ENCODE measurements around the gene GP9.
"Not testable (repeated sequence)": the region's sequence is repeated elsewhere in the genome, so short reads cannot be mapped to it uniquely, and the experiment has no call there.

Gene GP9

DNA sequence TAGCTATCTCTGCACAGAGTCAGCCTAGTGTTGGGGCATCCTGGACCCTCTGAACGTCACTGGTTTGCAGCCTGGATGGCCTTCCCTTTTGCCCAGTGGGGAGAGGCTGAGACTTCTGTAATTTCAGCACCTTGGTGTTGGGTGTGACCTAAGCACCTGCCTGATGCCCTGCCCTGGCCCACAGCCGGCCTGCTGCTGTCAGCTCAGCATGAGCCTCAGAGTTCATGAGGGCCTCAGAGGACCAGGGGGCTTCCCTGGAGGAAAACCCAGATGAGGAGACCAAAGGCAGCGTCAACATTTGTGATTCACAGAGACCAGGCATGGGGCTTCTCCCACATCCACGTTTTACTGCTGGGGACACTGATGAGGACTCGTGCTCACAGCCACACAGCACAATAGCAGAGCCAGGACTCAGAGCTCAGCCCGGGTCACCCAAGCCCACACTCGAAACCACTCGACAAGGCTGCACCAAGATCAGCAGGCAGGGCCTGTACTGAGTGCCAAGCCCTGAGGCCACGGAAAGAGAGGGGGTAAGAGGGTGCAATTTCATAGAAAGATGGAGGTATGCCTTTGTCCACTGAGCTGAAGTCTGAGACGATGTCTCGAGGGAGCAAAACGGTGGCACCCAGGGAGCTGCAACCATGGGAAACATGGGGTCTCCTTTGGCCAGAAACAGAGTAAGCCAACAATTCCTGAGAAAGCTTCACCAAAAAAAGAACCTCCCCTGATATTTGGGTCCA lies 9.9 kb upstream of the GP9 start:
- no peak for DNase-seq (ENCODE audit: low spot score)

DNA sequence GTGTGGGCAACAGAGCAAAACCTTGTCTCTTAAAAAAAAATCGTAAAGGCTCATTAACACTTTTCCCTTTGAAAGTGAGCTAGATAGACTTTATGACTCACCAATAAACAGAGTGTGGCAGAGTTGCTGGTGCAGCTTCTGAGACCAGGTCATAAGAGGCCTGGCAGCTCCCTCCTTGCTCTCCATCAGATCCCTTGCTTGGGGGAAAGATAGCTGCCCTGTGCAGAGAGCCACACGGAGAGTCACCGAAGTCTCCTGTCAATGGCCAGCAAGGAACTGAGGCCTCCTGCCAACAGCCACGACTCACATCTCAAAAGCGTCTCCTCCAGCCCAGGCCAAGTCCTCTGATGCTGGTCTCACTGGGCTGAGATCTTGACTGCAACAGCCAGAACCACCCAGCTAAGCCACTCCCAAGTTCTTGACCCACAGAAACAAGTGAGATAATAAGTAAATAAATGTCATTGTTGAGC lies 8.7 kb upstream of the GP9 start:
- DNase-seq (ENCODE audit: low spot score), result peak; percentile 69

DNA sequence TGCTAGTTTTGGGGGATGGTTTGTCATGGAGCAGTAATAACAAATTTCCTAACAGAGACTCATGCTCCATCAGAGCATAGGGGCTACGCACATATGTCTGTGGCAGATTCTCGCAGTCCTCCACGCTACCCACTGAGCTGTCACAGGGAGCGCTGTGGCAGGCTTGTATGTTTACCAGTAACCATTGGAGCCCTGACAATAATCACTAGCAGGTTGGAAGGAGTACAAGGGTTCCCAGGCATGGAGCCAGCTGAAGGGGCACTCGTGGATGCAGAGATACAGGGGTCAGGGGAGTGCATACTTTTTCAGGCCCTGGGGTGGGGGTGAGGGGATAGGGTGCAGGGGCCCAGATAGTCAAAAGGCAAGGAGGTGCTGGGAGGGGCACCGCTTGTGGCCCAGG lies 7.9 kb upstream of the GP9 start:
- no peak for DNase-seq (ENCODE audit: low spot score)

DNA sequence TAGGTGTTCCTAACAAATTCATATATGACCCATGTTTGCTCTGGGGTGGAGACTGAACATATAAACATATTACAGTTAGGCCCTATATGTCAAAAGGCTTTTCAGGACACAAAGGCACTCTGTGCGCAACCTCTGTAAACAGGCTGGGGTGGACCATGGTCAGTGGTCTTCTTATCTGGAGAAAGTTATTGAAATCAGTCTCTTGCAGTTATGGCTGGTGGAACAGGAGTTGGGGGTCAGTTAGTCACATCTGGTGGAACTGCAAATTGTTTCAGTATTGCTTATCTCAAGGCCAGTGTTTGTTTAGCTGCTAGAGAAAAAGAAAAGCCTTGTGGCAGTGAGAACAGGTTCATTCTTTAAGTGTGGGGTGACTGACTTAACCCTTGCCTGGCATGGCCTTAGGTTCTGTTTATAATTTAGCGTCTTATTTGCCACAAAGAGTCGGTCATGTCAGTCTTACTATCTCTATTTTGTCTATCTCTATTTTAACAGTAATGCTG lies 5.9 kb upstream of the GP9 start:
- DNase-seq (ENCODE audit: low spot score), result no peak

DNA sequence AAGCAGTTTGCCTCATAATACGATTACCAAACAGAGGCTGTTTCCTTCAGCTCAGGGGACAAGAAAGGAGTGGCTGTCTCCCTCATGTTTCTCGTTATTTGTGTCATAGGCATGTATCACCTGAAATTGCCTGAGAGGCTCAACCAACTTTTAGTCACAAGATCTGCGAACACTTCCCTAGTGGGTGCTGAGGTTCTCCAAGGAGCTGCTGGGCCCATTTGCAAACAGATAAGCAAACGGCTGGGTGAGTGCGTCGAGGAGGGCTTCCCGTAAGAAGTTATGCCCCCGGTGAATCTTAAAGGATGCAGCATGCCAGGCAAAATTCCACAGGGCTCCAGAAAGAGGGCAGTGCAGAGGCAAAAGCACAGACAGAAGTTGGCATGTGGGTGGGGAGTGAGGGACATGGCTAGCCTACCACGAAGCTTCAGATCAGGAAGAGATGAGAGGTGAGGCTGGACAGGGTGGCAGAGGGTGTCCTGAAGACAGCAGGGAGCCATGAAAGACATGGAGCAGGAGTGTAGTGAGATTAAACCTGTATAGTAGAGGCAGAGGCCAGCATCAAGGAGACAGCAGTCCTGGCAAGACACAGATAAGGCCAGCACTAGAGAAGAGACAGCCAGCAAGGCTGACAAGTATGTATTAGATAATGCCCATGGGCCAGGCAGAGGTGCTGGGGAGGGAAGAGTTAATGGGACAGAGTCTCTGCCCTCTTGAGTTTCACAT lies 4.0 kb upstream of the GP9 start:
- DNase-seq (ENCODE audit: low spot score), result no peak

DNA sequence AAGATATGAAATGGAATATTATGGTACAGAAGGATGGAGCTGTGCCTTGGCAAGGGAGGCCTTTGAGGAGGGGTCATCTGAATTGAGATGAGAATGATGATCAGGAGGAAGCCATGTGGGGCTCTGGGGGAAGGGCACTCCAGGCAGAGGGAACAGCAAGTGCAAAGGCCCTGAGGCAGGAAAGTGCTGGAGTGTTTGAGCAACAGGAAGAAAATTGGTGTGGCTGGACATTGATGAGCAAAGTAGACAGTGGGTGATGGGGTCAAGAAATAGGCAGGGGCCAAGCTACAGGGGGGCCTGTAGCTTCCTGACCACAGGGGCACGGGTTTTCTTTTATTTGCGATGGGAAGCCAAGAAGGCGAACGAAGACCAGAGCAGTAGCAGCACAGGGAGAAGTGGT lies 3.3 kb upstream of the GP9 start:
- DNase-seq (ENCODE audit: low spot score), result no peak

DNA sequence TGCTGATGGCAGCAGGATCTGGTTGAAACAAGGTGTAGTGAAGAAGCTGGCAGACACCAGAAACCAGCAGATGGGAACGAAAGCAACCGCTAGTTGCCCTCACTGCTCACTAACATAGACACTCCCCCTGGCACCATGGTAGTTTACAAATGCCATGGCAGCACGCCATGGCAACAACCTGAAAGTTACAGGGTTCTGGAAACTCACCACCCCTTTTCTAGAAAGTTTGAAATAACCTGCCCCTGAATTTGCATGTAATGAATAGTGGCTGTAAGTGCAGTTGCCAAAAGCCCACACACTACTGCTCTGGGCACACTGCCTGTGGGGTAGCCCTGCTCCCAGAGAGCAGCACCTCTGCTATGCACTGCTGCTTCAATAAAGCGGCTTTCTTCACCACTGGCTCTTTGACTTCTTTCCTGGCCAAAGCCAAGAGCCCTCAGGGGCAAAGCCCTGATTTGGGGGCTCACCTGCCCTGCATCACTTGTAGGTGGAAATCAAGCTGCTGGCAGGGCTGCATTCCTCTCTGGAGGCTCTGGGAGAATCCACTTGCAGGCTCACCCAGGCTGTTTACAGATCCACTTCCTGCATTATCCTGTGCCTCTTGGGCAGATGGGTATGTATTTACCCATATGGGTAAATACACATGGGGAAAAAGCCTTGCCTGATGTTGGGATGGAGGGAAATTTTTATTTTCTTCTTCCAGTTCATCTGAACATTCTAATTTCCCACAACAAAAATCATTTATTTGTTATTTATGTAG lies 2.0 kb upstream of the GP9 start:
- no peak for DNase-seq (ENCODE audit: low spot score)

DNA sequence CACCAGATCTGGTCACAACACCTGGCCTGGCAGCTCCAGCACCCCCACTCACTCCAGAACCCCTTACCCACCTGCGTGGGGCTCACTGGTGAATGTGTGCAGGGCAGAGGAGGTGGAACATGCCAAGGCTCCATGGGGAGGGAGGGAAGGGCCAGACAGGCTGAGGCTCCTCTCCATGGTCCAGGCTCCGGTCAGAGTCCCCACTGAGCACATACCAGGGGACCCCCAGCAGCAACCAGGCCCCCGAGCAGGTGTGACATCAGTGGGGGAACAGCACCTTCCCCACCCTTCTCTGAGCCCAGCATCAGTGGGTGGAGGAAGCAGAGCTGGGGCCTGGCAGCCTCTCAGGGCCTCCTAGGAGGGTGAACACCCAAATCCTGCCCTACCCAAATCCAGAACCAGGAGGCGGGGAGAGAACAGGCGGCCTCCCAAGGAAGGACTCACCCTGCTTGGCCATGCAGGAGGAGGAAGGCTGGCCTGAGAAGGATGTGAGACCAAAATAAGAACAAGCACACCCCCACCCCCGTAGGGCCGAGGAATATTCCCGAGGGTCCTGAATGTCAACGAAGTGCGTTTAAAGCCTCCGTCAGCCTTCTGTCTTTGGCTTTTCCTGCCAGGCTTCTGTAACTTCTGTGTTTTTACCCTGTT lies 1.1 kb upstream of the GP9 start:
- no peak for DNase-seq (ENCODE audit: low spot score)

DNA sequence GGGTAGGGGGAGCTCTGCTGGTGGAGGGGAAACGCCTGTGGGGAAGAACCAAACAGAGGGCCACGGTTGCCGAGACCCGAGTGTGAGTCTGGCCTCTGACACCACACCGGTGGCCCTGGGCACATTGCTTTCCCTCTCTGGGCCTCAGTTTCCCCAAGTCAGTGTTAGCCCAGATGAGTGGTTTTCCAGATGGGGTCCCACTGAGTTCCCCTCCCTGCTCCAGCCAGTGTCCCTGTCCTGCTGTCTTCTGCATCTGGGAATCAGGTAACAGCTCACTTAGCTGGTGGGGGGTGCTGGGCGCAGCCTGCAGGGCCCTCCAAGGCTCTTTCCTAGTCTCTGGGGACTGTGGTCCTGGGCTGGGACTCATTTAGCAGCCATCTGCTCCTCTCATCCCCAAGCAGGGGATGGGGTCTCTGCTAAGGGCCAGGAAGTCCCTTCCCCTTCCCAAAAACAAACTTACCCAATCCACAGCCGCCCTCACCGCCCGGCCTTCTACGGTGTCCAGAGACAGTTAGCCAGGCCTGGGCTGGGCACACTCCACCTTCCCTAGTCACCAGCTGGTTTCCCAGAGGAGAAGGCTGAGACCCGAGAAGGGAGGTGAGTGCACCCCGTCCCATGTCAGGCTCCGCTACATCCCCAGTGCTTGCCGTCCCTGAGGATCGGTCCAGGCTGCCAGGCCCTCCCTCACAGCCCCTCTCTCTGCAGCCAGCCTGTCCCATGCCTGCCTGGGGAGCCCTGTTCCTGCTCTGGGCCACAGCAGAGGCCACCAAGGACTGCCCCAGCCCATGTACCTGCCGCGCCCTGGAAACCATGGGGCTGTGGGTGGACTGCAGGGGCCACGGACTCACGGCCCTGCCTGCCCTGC lies 676 bp downstream of the GP9 start:
- DNase-seq (ENCODE audit: low spot score), result no peak

DNA sequence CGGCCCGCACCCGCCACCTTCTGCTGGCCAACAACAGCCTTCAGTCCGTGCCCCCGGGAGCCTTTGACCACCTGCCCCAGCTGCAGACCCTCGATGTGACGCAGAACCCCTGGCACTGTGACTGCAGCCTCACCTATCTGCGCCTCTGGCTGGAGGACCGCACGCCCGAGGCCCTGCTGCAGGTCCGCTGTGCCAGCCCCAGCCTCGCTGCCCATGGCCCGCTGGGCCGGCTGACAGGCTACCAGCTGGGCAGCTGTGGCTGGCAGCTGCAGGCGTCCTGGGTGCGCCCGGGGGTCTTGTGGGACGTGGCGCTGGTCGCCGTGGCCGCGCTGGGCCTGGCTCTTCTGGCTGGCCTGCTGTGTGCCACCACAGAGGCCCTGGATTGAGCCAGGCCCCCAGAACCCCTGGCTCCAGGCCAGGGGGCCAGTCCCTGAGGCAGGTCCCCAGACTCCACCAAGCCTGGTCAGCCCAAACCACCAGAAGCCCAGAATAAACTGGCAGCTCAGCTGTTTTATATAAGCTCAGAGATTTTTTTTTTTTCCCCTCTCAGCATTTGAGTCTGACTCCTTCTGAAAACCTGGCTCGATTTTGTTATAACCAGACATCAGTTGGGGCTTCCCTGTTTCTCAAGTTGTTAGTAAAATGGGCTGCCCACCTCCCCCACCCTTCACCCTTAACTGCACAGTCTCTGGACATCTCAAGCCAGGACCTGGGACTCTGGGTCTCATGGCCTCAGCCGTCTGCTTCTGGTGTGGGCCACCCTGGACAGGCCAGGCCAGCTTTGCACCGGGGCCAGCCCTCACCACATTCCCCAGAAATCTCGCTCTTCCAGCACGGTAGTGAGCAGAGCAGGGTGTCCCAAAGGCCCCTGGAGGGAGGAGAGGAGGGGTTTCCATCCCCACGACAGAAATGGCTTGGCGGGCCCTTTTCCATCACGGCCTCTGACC lies 1.6 kb downstream of the GP9 start:
- DNase-seq (ENCODE audit: low spot score), result no peak

DNA sequence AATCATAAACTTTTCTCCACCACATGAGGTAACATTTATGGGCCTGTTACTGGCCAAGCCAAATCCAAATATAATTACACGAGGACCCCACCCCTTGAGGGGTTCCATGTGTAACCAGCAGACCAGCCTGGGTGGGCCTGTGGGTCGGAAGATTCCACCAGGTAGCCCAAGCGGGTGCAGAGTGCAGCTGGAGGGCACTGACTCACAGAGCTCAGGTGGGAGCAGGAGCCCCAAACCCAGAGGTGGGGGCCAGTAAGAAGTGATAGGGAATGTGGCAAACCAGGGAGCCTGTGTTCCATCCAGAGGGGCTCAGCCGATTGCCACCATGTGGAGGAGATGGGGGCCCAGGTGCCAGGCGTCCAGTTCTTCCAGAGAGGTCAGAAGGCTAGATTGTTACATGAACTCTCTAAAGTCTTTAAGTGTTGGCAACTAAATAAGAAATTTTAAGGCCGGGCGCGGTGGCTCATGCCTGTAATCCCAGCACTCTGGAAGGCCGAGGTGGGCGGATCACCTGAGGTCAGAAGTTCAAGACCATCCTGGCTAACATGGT lies 2.6 kb downstream of the GP9 start:
- DNase-seq (ENCODE audit: low spot score), result no peak

DNA sequence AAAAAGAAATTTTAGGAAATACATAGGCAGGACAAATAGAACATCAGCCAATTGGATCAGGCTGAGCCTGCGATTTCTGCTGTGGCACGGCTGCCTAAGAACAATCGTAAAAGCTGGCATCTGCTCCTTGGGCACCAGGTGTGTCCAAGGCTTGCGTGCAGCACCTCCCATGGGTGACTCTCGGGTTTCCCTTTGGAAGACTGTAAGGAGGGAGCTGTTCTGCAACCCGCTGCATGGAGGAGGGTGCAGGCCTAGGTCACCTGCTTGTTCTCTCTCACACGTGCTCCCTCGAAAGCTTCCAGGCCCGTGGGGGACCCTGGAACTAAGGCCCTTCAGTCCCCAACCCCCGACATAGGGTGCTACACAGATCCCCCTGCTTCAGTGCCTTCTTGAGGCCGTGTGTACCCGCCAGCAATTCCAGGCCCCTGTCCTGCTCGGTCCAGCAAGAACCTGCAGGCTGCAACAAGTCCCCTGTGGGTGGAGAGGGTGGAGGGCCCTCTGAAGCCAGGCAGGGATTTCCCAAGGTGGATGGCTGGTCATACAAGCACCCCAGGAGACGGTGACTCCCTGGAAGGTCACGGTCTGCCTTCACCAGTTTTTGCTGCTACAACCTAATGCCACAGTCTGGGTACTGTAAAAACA lies 3.4 kb downstream of the GP9 start:
- no peak for DNase-seq (ENCODE audit: low spot score)

DNA sequence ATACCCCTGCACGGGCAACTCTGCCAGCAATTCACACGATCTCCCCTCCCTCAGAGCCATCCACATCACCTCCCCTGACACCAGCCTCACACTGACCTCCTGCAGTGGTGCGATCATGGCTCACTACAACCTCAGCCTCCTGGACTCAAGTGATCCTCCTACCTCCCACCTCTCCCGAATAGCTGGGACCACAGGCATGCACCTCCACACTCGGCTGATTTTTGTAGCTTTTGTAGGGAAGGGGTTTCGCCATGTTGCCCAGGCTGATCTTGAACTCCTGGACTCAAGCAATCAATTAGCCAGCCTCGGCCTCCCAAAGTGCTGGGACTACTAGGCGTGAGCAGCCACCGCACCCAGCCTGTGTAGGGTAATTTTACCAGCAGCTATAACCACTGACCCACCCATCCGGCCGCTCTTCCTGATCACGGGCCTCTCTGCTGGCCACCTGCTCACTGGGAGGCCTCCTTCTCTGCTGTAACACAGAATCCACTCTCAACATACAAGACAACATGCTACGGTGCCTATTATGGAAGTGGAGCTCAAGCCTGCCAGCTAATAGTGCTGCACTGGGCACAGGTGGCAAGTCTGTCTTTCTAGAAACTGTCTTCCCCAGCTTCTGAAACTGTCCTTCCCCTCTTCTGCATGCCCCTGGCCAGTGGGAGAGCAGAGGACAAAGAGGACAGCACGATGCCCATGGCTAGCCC lies 4.6 kb downstream of the GP9 start:
- DNase-seq (ENCODE audit: low spot score), result no peak

DNA sequence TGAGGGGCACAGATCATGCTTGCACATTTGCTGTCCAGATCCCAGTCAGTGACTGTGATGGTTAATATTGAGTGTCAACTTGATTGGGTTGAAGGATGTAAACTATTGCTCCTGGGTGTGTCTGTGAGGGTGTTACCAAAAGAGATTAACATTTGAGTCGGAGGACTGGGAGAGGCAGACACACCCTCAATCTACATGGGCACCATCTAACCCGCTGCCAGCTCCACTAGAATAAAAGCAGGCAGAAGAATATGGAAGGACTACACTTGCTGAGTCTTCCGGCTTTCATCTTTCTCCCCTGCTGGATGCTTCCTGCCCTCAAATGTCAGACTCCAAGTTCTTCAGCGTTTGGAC lies 5.1 kb downstream of the GP9 start:
- DNase-seq (ENCODE audit: low spot score), result no peak

DNA sequence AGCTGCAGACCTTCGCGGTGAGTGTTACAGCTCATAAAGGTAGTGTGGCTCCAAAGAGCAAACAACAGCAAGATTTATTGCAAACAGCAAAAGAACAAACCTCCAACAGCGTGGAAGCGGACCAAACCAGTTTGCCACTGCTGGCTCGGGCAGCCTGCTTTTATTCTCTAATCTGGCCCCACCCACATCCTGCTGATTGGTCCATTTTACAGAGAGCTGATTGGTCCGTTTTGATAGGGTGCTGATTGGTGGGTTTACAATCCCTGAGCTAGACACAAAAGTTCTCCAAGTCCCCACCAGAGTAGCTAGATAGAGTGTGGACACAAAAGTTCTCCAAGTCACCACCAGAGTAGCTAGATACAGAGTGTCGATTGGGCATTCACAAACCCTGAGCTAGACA lies 7.1 kb downstream of the GP9 start:
- not testable (repeated sequence) for DNase-seq (ENCODE audit: low spot score)

DNA sequence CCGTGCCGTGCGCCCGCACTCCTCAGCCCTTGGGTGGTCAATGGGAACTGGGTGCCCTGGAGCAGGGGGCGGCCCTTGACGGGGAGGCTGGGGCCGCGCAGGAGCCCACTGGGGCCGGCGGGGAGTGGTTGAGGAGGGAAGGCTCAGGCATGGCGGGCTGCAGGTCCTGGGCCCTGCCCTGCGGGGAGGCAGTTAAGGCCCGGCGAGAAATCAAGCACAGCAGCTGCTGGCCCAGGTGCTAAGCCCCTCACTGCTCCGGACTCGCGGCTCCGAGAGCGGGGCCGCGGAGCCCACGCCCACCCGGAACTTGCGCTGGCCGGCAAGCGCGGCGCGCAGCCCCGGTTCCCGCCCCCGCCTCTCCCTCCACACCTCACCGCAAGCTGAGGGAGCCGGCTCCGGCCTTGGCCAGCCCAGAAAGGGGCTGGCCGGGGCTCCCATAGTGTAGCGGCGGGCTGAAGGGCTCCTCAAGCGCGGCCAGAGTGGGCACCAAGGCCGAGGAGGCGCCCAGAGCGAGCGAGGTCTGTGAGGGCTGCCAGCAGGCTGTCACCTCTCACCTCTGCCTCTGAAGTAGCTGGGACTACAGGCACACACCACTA lies 7.8 kb downstream of the GP9 start:
- DNase-seq (ENCODE audit: low spot score), result no peak

DNA sequence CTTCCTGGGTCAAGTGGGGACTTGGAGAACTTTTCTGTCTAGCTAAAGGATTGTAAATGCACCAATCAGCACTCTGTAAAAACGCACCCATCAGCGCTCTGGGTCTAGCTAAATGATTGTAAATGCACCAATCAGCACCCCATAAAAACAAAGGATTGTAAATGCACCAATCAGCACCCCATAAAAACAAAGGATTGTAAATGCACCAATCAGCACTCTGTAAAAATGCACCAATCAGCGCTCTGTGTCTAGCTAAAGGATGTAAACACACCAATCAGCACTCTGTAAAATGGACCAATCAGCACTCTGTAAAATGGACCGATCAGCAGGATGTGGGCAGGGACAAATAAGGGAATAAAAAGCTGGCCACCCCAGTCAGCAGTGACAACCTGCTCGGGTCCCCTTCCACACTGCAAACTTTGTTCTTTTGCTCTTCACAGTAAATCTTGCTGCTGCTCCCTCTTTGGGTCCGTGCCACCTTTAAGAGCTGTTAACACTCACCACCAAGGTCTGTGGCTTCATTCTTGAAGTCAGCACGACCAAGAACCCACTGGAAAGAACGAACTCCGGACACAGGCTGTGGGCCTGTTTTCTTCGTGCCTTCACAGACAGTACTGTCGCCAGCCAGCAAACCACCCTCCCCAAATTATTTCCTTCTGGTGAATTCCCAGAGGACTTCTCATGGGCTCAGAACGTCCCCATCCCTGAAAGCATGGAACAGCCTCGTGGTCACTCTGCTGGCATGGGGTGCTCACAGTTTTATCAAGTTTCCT lies 8.9 kb downstream of the GP9 start:
- not testable (repeated sequence) for DNase-seq (ENCODE audit: low spot score)
